ENCODE measurements around the gene SZT2. TPM values are rescaled to one million over a fixed set of nuclear protein-coding genes. Genes with fewer than 3 reads are reported as not detected.
A peak's percentile ranks its signal among the peaks of the same experiment; 100 is the strongest.
"Not testable (repeated sequence)": the region's sequence is repeated elsewhere in the genome, so short reads cannot be mapped to it uniquely, and the experiment has no call there.

Gene SZT2
- polyA plus RNA-seq, 4 donors = 17.3 to 30.1 (median 21.7) TPM

DNA sequence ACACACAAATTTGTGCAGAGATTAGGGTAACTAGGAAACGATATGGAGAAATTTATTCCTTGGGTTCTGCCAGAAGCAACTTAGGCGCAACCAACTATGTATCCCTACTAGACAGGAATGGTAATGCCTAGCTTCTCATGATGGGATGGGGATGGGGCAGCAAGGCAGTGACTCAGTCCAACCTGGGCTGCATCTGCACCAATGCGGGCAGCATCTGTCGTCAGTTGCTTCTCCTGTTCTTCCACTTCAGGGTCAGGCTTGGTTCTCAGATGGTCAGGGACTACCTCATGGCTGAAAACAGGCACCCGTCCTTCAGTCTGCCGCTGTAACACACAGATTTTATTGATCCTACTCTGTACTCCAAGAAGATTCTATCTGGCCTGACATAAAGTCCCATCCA, 3.0 kb upstream of the SZT2 start:
- DNase-seq (ENCODE audit: low read depth in 4 of 4, low spot score in 3 of 4) = no peak

- DNase-seq (ENCODE audit: low read depth in 4 of 4, low spot score in 3 of 4) = no peak
Measured at GRCh38 chr1:43387976-43388599, 1.6 kb upstream of the SZT2 start.

GRCh38 chr1:43388613-43389012, 1.1 kb upstream of the SZT2 start:
- DNase-seq (ENCODE audit: low read depth in 4 of 4, low spot score in 3 of 4) = no peak

DNA sequence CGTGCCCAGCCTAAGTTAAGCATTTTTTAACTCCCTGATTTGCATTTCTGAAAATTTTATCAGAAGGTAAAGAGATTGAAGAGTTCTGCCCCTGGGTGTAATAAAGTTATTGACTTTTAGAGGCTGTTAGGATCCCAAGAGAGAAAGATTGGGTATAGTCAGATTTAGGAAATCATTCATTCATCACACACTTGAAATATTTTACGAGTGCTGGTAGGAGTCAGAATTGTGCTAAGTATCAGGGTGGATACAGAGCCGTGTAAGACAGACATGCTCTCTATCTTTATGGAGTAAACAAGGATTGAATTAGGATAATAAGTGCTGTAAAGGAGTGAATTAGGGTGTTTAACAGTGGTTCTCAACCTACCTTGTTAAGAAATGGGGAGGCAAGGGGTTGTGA, 3.0 kb downstream of the SZT2 start:
- no peak for DNase-seq (ENCODE audit: low read depth in 4 of 4, low spot score in 3 of 4)

- no peak for DNase-seq (ENCODE audit: low read depth in 4 of 4, low spot score in 3 of 4)
Measured at GRCh38 chr1:43395523-43395922, 5.8 kb downstream of the SZT2 start.

GRCh38 chr1:43396059-43396458, 6.4 kb downstream of the SZT2 start:
- no peak for DNase-seq (ENCODE audit: low read depth in 4 of 4, low spot score in 3 of 4)

DNA sequence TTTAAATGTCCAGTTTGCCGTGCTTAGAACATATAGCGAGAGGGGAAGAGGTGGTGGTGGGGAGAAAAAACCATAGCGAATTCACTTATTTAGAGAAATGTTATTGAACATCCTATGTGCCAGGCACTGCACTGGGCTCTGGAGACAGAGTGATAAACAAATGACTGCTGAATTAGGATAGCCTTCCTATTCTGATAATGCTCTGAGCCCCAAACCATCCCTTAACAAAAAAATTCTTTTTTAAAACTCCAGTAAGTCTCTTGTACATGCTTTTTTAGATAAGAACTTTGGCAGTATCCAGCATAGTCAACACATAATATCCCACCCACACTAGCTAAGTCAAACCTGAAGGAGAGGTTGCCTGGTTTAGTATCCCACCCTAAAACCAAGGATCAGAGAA, 8.5 kb downstream of the SZT2 start:
- no peak for DNase-seq (ENCODE audit: low read depth in 4 of 4, low spot score in 3 of 4)

GRCh38 chr1:43400441-43400840, 10.7 kb downstream of the SZT2 start:
- DNase-seq (ENCODE audit: low read depth in 4 of 4, low spot score in 3 of 4) = not testable (repeated sequence)

DNA sequence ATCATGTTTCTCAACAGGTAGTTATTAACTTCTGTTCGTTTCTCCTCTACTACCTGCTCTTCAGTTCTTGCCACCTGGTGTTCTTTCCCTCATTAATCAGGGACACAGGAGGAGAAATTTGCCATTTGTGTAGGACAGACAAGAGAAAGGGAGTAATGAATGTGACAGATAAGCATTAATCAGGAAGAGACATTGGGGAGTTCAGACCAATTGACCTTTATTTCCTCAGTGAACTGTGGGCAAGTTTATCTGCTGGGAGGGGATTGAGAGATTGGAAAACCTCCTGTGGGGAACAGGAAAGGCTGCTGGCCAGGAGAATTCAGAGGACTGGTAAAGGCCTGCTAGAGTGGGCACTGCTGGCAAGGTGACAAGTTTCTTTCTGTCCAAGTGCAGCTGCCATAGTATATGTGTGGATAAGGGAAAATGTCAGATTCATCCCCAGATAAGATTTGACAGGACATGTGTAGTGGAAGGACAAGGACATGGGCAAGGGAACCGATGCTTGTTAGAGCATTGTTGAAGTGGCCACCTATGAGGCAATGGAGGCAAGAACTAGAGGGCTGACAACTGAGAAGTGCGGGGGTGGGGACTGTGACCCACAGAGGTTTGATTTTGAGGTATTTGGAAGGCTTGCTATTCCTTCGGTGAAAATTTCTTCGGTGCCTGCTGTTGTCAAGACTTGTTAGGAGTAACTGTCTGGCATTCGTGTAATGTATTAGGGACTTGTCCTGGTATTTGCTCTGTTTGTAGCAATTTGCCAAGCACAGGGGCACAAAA, 12.6 kb downstream of the SZT2 start:
- DNase-seq (ENCODE audit: low read depth in 4 of 4, low spot score in 3 of 4) = no peak

- DNase-seq (ENCODE audit: low read depth in 4 of 4, low spot score in 3 of 4) = no peak
Measured at GRCh38 chr1:43404353-43404752, 14.7 kb downstream of the SZT2 start.

DNA sequence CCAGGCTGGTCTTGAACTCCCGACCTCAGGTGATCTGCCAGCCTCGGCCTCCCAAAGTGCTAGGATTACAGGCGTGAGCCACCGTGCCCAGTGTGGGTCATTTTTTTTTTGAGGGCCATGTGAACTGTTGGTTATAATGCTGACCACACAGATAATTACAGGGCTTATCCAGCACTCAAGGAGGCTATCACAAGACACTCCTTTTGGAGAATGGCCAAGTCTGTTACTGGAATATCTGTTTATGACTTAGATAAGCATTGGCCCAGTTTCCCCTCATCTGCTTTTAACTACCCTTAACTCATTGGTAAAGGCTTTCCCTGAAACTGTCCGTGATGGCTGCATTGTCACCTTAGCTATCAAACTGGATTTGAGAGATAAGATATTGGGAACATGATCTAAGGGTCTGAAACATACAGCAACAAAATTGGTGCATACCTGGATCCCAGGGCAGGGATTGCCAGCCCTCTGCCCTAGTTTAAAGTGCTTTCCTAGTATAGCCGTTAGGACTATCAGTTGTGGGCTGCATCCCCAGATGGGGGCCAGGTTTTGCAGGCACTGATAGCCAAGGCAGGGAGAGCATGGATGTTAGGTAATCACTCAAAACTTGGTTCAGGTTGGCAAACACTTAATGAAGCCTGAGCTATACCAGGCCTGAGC, 15.6 kb downstream of the SZT2 start:
- DNase-seq (ENCODE audit: low read depth in 4 of 4, low spot score in 3 of 4) = no peak

GRCh38 chr1:43405876-43406234, 16.2 kb downstream of the SZT2 start:
- DNase-seq (ENCODE audit: low read depth in 4 of 4, low spot score in 3 of 4) = no peak

DNA sequence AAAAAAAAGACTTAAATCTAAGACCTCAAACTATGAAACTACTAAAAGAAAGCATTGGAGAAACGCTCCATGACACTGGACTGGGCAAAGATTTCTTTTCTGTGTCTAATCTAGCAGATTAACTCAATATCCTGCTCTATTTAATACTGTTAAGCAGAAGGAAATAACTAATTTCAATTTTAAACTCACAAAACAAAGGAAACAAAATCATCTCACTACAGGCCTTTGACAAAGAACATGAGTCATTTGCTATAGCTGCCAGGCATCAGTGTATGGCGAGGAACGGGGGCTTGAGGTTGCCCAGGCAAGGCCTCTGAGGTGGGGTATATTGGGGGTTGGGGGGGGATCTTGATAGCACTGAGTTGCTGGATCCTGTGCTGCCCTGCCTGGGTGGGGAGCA, 20.9 kb downstream of the SZT2 start:
- no peak for DNase-seq (ENCODE audit: low read depth in 4 of 4, low spot score in 3 of 4)

- not testable (repeated sequence) for DNase-seq (ENCODE audit: low read depth in 4 of 4, low spot score in 3 of 4)
Measured at GRCh38 chr1:43413426-43413825, 23.7 kb downstream of the SZT2 start.

- DNase-seq (ENCODE audit: low read depth in 4 of 4, low spot score in 3 of 4) = peak in 3 of 4 donors; percentile 12 to 30 (median 22)
Measured at GRCh38 chr1:43414634-43415223, 25.0 kb downstream of the SZT2 start.

GRCh38 chr1:43415901-43416300, 26.2 kb downstream of the SZT2 start:
- DNase-seq (ENCODE audit: low read depth in 4 of 4, low spot score in 3 of 4) = no peak

DNA sequence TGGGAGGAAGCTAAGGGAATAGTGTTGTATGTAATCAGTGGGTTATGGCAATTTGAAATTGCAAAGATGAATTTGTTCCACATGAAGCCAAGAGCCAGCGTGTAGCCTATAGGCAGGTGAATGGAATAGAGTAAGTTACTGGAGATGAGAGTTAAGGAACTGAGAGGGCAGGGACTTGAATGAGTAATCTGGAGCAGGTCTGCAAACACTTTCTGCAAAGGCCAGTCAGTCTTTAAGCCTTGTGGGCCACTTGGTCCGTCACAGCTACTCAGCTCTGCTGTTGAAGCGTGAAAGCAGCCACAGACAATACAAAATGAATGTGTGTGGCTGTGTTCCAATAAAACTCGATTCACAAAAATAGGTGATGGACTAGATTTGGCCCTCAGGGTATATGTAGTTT, 29.2 kb downstream of the SZT2 start:
- no peak for DNase-seq (ENCODE audit: low read depth in 4 of 4, low spot score in 3 of 4)

GRCh38 chr1:43419627-43420425, 30.1 kb downstream of the SZT2 start:
- DNase-seq (ENCODE audit: low read depth in 4 of 4, low spot score in 3 of 4) = no peak

GRCh38 chr1:43420874-43421273, 31.2 kb downstream of the SZT2 start:
- DNase-seq (ENCODE audit: low read depth in 4 of 4, low spot score in 3 of 4) = no peak

DNA sequence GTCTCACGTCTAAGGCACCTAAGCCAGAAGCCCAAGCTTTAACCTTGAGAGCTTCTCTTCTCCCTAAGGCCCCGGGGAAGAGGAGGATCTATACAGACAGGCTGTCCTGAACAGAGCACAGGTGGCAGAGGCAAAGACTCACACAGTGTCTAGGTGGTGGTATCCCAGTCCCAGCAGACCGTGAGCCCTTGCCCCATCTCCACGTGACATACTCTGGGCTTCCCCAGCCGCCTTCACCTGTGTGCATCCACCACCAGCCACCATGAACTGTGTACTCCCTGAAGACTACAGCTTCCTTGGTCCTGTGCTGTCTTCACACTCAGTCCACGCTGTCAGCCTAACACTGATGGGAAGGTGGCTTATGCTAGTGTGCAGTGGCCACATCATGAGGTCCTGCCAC, 31.7 kb downstream of the SZT2 start:
- no peak for DNase-seq (ENCODE audit: low read depth in 4 of 4, low spot score in 3 of 4)

All from left renal pelvis (tissue), 4 donors.